Kidney capillary endothelial cell (primary cell): Measurements from ENCODE around the gene SPINK5.

ENCODE experiments used
- DNase-seq: peaks from one replicate; pipeline ENCODE4 v3.0.0-alpha.2; 2018; ENCODE audit warnings: low spot score

The SPINK5 gene

DNA sequence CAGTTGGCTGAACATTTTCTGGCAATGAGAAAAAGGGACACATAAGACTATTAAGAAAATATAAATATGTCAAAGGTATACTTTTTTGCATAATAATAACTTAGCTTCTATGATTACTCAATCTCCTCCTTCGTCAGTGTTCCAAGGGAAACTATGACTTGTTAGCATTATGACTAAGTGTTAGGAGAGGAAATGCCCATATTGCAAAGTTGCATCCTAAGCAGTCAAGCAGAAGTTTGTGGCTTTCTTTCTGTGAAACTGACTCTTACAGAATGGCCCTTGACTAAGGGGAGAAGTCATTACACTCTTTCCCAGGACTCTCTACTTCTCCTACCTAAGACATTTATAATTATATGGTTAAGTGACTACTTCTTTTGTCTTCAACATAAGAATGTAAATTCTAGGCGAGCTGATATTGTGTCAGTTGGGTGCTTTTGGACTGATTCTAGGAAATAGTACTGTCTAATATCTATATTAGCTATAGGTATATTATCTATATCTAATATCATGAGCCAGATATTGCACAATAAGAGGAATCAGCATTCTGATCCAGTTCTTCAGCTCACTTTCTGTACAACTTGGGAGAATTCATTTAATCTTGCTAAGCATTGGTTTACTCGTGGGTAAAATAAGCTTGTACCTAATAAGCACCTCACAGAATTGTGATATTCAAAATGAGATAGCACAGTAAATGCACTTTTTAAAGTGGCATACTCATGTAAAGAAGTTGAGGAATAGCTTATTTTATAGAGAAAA, 122.6 kb downstream of the SPINK5 start:
- DNase-seq, result peak; percentile 82
